NCI-H2107 treated with DMSO at 0.1 percent for 48 hours (cell line): ENCODE data around the gene NANOGP8.

Source experiments
- DNase-seq: peaks from one replicate; lab custom pipeline; 2025; ENCODE audit not compliant: unreplicated experiment; lab: John Stamatoyannopoulos, UW

The NANOGP8 gene

GRCh38 chr15:35061161-35061824 is 23.8 kb downstream of the NANOGP8 start:
- DNase-seq: no peak

DNA sequence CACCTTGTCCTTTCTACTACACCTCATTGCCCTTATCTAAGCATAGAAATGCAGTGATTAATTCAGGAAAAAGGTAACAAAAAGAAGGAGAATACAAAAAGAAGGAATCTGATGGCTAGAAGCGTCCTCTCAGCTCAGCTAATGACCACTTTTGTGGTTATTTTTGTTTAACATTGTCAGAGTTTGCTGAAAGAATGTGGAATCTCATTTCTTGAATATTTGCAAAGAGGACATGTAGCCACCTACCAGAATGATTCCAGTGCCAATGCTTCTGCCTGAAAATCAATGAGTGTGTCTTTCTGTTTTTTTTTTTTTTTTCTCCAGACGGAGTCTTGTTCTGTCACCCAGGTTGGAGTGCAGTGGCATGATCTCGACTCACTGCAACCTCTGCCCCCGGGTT is 24.5 kb downstream of the NANOGP8 start:
- DNase-seq: no peak

DNA sequence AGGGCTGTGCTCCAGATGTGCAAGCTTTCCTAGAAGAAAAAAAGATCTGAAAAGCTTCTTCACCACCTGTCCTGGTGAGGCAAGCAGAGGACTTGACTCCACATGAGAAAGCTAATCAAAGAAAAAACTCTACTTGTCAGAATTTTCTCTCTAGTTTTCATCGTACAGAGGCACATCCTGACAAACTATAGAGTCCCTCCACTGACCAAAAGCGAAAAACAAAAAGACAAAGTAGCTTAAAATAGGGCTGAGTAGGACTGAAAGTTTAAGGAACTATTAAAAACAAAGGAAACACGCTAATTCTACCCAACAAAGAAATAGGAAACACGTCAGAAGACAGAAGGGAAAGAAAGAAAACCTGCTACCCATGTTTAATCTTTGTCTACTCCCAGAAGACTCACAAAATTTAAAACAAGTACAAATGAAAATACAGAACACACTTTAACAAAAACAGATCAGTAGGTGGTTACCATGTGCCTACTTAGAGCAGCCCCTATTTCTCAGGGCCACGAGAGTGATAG is 26.5 kb downstream of the NANOGP8 start:
- no peak for DNase-seq

DNA sequence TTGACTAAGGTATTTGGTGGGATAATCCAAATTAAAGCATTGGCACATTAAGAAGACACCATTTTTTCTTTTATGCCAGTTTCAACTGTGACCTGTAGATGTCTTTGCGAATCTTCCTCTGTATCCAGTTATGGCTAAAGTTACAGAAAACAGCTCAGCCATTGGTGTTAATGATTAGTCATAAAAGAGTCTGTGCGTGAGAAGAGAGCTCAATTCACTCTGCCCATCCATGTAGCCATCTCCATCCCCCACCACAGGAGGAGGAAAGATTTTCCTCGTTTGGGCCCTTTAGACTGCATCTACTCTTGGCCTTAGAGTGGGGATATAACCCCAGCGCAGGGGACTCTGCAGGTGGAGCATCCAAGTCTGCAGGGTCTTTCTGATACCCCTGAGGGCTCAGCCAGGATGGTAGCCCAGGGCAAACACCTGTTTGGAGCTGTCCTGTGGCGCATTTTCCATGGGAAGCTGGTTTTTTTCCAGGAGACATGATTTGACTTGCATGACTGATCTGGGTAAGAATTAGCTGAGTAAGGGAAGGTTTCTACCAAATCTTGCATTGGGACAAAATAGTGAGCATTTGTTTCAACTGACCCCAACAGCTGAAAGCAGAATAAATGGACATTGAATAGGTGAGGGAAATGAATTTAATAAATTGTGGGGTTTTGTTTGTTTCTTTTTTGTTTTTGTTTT is 29.5 kb downstream of the NANOGP8 start:
- DNase-seq: no peak

GRCh38 chr15:35054380-35054779 is 30.7 kb downstream of the NANOGP8 start:
- no peak for DNase-seq

DNA sequence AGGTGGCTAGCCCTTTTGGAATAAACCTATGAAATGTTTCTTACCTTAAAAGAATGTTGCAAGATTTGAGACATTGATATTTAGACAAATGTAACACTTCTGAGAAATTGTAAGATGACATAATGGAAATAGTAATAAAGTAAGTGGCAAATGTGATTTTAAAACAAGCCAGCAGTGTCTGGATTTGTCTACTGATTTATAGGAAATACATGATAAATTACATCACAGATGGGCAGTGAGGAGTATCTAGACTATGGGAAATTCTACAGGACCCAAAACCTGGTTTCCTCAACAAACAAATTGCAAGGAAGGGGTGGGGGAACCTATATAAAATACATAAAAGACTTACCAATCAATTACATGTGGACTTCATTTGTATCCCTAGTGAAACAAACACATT is 37.1 kb downstream of the NANOGP8 start:
- no peak for DNase-seq

DNA sequence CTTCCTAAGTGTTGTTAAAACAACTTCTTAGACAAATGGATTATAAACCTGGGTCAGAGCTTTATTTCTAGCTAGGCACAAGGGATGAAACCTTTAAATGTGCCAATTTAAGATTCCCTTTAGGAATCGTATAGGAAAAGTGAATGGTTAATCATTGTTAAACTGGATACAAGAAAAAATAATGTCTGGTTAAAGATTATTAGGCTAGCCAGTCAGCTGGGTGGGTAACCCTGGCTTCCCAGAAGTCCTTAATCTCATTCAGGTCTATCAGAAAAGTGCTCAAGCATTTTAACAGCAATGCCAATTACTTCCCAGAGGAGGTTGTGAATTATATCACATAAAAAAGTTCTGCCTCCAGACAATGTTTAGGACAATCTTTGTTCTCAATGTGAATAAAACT is 37.6 kb downstream of the NANOGP8 start:
- DNase-seq: no peak

- DNase-seq: no peak
Observed at GRCh38 chr15:35043373-35044095, 41.6 kb downstream of the NANOGP8 start.

DNA sequence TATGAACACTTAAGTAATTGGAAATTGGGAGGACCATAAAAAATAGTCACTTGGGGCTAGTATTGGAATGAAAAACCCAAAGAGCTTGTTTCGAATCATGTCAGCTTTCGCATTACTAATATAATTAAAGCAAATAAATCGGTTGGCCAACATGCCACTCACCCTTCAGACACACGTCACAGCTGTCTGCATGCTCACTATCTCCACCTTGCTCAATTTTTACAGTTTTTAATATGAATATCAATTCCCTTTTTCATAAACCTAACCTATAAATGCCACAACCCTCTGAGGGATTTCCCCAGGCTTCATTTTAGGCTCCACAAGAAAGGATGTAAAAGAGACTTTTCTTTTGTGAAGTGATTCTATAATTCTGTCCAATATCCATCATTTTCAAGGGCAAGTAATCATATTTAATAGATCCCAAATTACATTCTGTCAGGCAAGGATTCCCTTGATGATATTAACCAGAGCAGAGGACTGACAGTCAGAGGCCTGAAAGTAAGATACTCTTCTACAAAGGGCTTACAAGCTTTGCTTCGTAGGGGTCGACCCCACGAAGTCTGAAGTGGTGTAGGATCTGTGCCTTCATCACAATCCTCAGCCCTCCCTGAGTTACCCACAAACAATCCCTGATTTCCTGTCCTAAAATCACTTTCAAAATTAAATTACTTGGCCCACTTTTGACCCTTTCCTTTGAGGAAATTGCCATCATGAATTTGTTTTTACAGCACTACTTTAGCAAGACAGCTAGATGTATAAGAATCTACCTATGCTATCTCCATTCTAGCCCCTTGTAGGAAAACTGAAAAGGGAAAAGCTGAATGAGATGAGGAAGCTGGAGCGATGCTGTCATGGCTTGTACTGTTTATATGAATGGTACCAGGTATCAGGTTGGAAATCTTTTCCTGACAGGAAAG is 44.5 kb downstream of the NANOGP8 start:
- DNase-seq: no peak

- no peak for DNase-seq
Observed at GRCh38 chr15:35038626-35039451, 46.3 kb downstream of the NANOGP8 start.
